OCI-LY1 (cell line): ENCODE data around the gene MFF.

Experiments
- H2AFZ ChIP-seq: fragments of 200-600 bp; sonication (generic), shearing (Covaris generic); 2 replicates; pipeline ENCODE4 v1.6.0; 2014; ENCODE audit warnings: antibody characterized with exemption, mild to moderate bottlenecking, low read length
- H3F3A ChIP-seq: fragments of 200-600 bp; sonication (generic), shearing (Covaris generic); 2 replicates; pipeline ENCODE4 v1.6.0; 2014; ENCODE audit warnings: mild to moderate bottlenecking, antibody characterized with exemption, low read length, moderate library complexity; ENCODE audit not compliant: insufficient read depth
- H3K27ac ChIP-seq: fragments of 200-600 bp; sonication (generic); 2 replicates; pipeline ENCODE4 v1.5.1; 2014; ENCODE audit warnings: low read length, mixed run types, mild to moderate bottlenecking, low read depth; ENCODE audit not compliant: poor library complexity, severe bottlenecking
- H3K27me3 ChIP-seq: fragments of 200-600 bp; sonication (generic); 2 replicates; pipeline ENCODE4 v1.6.0; 2014; ENCODE audit warnings: antibody characterized with exemption, mild to moderate bottlenecking, low read length, moderate library complexity; ENCODE audit not compliant: insufficient read depth
- H3K36me3 ChIP-seq: fragments of 200-600 bp; sonication (generic); 2 replicates; pipeline ENCODE4 v1.6.1; 2014; ENCODE audit warnings: mild to moderate bottlenecking, antibody characterized with exemption, low read length, moderate library complexity, mixed read lengths; ENCODE audit not compliant: insufficient read depth
- H3K4me1 ChIP-seq: fragments of 200-600 bp; sonication (generic); 2 replicates; pipeline ENCODE4 v1.5.1; 2014; ENCODE audit warnings: mild to moderate bottlenecking, low read length, moderate library complexity; ENCODE audit not compliant: insufficient read depth, severe bottlenecking
- H3K4me2 ChIP-seq: fragments of 200-600 bp; sonication (generic), shearing (Covaris generic); 2 replicates; pipeline ENCODE4 v1.6.1; 2014; ENCODE audit warnings: low read length
- H3K4me3 ChIP-seq: fragments of 200-600 bp; sonication (generic); 2 replicates; pipeline ENCODE4 v1.5.1; 2014; ENCODE audit warnings: low read length, low read depth, mild to moderate bottlenecking, mixed read lengths; ENCODE audit not compliant: poor library complexity, severe bottlenecking
- H3K79me2 ChIP-seq: fragments of 200-600 bp; shearing (Covaris generic); 2 replicates; pipeline ENCODE4 v1.6.1; 2016; ENCODE audit warnings: mixed run types, low read length, mixed read lengths; ENCODE audit not compliant: insufficient read depth
- H3K9ac ChIP-seq: fragments of 200-600 bp; sonication (generic), shearing (Covaris generic); 2 replicates; pipeline ENCODE4 v1.6.1; 2014; ENCODE audit warnings: mild to moderate bottlenecking, low read length, mixed read lengths
- H3K9me2 ChIP-seq: fragments of 200-600 bp; sonication (generic), shearing (Covaris generic); 2 replicates; pipeline ENCODE4 v1.6.1; 2014; ENCODE audit warnings: low read depth, mild to moderate bottlenecking, low read length, mixed read lengths
- H3K9me3 ChIP-seq: fragments of 200-600 bp; shearing (Covaris generic); 2 replicates; pipeline ENCODE4 v1.6.1; 2014; ENCODE audit warnings: low read length, mixed read lengths
- H4K20me1 ChIP-seq: fragments of 200-600 bp; sonication (generic), shearing (Covaris generic); 2 replicates; pipeline ENCODE4 v1.6.0; 2016; ENCODE audit warnings: mild to moderate bottlenecking, low read length; ENCODE audit not compliant: insufficient read depth
- EZH2 ChIP-seq: fragments of 200-600 bp; sonication (generic), shearing (Covaris generic); IDR thresholded peaks from 2 replicates; pipeline ENCODE4 v1.8.0; 2017; ENCODE audit warnings: borderline replicate concordance, mixed run types, mild to moderate bottlenecking, antibody characterized with exemption, low read length, moderate library complexity, mixed read lengths
- TF ChIP-seq, protein P1 (sequence below): fragments of 200-600 bp; sonication (generic), shearing (Covaris generic); IDR thresholded peaks from 2 replicates; pipeline ENCODE4 v1.5.1; 2017; ENCODE audit warnings: mild to moderate bottlenecking, antibody characterized with exemption, low read length, moderate library complexity, mixed read lengths

MFF gene

DNA sequence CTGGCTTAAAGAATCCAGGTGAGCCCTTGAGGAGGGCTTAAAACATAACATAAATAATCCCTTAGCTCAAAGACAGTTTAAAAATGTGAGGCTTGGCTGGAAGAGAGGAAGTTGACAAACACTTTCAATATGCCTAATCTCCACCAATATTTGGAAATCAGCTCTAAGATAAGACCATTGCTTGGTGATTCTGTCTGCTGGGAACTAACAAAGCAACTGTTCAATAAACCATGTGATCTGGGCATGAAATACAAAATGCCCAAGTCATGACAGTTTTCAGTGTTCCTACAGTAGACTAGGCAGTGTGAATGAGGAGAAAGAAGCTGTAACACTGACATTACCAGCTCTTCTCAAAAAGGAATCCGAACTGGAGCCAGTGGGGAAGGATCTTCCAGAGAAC, 10.7 kb downstream of the MFF start:
- Histone ChIP-seq H3K4me1 (no peaks in the 10 kb centered on the region), H3K9ac (no peak overlapping the region), H3K27me3 (no peaks in the 10 kb centered on the region), H3K4me2 (no peak overlapping the region), H3K36me3 (peaks cover 75% of the 10 kb centered on the region), H3K4me3 (no peak overlapping the region), H3K9me3 (no peaks in the 10 kb centered on the region), H3K79me2 (0 out of 2 replicates have a peak, but pooled peaks cover 8% of the 10 kb centered on the region), H3K9me2 (no peaks in the 10 kb centered on the region), H3K27ac (no peak overlapping the region), H4K20me1 (no peaks in the 10 kb centered on the region), H3F3A (no peaks in the 10 kb centered on the region), H2AFZ (no peak overlapping the region)
- TF ChIP-seq, protein P1, sequence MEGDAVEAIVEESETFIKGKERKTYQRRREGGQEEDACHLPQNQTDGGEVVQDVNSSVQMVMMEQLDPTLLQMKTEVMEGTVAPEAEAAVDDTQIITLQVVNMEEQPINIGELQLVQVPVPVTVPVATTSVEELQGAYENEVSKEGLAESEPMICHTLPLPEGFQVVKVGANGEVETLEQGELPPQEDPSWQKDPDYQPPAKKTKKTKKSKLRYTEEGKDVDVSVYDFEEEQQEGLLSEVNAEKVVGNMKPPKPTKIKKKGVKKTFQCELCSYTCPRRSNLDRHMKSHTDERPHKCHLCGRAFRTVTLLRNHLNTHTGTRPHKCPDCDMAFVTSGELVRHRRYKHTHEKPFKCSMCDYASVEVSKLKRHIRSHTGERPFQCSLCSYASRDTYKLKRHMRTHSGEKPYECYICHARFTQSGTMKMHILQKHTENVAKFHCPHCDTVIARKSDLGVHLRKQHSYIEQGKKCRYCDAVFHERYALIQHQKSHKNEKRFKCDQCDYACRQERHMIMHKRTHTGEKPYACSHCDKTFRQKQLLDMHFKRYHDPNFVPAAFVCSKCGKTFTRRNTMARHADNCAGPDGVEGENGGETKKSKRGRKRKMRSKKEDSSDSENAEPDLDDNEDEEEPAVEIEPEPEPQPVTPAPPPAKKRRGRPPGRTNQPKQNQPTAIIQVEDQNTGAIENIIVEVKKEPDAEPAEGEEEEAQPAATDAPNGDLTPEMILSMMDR: no peak

DNA sequence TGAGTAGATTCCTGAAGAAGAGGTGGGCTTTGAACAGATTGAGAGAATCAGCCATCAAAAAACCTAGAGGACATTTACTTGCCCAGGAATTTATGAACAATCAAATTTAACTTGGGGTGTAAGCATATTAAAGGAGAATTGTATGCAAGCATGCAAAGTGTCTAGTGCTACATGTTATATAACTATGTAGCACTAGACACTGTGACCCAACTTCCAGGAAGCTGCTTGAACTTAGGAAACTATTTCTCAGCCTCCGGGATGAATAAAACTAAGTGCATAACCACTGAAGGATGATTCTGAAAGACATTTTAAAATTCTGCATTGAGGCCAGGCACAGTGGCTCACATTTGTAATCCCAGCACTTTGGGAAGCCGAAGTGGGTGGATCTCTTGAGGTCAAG, 12.4 kb downstream of the MFF start:
- no peak overlapping the region for H2AFZ ChIP-seq
- no peaks in the 10 kb centered on the region for H3K9me2 ChIP-seq
- H3K4me1 ChIP-seq: no peaks in the 10 kb centered on the region
- H3K27ac ChIP-seq: no peak overlapping the region
- H4K20me1 ChIP-seq: no peaks in the 10 kb centered on the region
- no peaks in the 10 kb centered on the region for H3K27me3 ChIP-seq
- no peaks in the 10 kb centered on the region for H3K9me3 ChIP-seq
- H3K79me2 ChIP-seq: no peaks in the 10 kb centered on the region
- no peak overlapping the region for H3K4me3 ChIP-seq
- H3K4me2 ChIP-seq: no peak overlapping the region
- no peaks in the 10 kb centered on the region for H3F3A ChIP-seq
- H3K36me3 ChIP-seq: peaks cover 61% of the 10 kb centered on the region
- H3K9ac ChIP-seq: no peak overlapping the region
- TF ChIP-seq, protein P1: no peak
- TF ChIP-seq EZH2: no peak

DNA sequence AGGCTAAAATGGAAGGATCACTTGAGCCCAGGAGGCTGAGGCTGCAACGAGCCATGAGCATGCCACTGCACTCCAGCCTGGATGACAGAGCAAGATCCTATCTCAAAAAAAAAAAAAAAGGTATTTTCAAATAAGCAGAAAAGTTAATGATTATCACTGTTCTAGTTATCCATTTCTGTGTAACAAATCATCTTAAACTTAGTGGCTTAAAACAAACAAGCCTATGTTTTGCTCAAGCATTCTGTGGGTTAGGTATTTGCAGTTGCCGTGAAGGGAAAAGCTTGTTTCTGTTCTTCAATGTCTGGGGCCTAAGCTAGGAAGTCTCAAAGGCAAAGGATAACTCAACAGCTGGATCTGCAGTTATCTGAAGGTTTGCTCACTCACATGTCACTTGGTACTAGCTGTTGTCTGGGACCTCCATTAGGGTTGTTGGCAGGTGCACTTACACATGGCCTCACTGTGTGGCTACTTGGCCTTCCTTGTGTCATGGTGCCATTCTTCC, 14.1 kb downstream of the MFF start:
- Histone ChIP-seq H3K27ac (no peak overlapping the region), H3K9ac (no peak overlapping the region), H4K20me1 (no peaks in the 10 kb centered on the region), H3K4me2 (no peak overlapping the region), H3K36me3 (peaks cover 54% of the 10 kb centered on the region), H3K79me2 (no peaks in the 10 kb centered on the region), H3K9me2 (no peaks in the 10 kb centered on the region), H2AFZ (no peak overlapping the region), H3K9me3 (no peaks in the 10 kb centered on the region), H3K4me3 (no peak overlapping the region), H3K4me1 (no peaks in the 10 kb centered on the region), H3F3A (no peaks in the 10 kb centered on the region), H3K27me3 (no peaks in the 10 kb centered on the region)
- TF ChIP-seq EZH2: no peak
- TF ChIP-seq, protein P1: no peak
